Thoracic aorta (tissue), 2 donors: ENCODE data around the gene SLC25A41. TPM values are rescaled to one million over a fixed set of nuclear protein-coding genes. Genes with fewer than 3 reads are reported as not detected.
"Not testable (repeated sequence)": the region's sequence is repeated elsewhere in the genome, so short reads cannot be mapped to it uniquely, and the experiment has no call there.

ENCODE experiments used
- ATAC-seq: fragments of 150-250 bp; one replicate; pipeline ENCODE4 v1.8.0; 2017; ENCODE audit warnings: low read depth; ENCODE audit not compliant: insufficient number of reproducible peaks, low FRiP score
- DNase-seq: peaks from one replicate; pipeline ENCODE4 v3.0.0-alpha.2; 2020; ENCODE audit warnings: low spot score
- H3K27ac ChIP-seq, 2 donors: fragments of 200-600 bp; sonication (generic); 1 replicate in 1 of 2; 2 replicates in 1 of 2; pipeline ENCODE4 v1.5.1; 2016; ENCODE audit warnings: mild to moderate bottlenecking in 2 of 2, moderate library complexity in 2 of 2
- H3K27me3 ChIP-seq: fragments of 200-600 bp; sonication (generic); replicated peaks from 2 replicates; pipeline ENCODE4 v1.6.0; 2016; ENCODE audit warnings: mild to moderate bottlenecking; ENCODE audit not compliant: insufficient read depth
- H3K36me3 ChIP-seq: fragments of 200-600 bp; sonication (generic); one replicate; pipeline ENCODE4 v1.5.1; 2016
- H3K4me1 ChIP-seq, 2 donors: fragments of 200-600 bp; sonication (generic); 1 replicate in 1 of 2; 2 replicates in 1 of 2; pipeline versions ENCODE4 v1.5.1 to v1.6.0; 2016; ENCODE audit warnings: low read depth in 2 of 2, mild to moderate bottlenecking in 1 of 2; ENCODE audit not compliant: control insufficient read depth in 1 of 2
- H3K4me3 ChIP-seq: fragments of 200-600 bp; sonication (generic); 2 replicates; pipeline ENCODE4 v1.5.1; 2016; ENCODE audit warnings: mild to moderate bottlenecking
- H3K9me3 ChIP-seq: fragments of 200-600 bp; sonication (generic); 2 replicates; pipeline ENCODE4 v1.5.1; 2016
- CTCF ChIP-seq: fragments of 200-600 bp; sonication (generic); IDR thresholded peaks from one replicate; pipeline ENCODE4 v1.5.1; 2019; ENCODE audit warnings: antibody characterized with exemption
- total RNA-seq, 2 donors: library from RNA; depleted of rRNA; stranded (reverse); fragments of >200 nt; gene quantifications; one replicate each; pipeline versions ENCODE4 v1.1.0 to v1.2.3, GENCODE V29; 2016

The SLC25A41 gene
- total RNA-seq, 2 donors from 2014 or later: 0.71 TPM; not detected in 1

- Histone ChIP-seq H3K9me3 (no peaks in the 10 kb centered on the region), H3K36me3 (no peaks in the 10 kb centered on the region), H3K27me3 (no peaks in the 10 kb centered on the region), H3K4me1 (no peaks in the 10 kb centered on the region), H3K27ac (no peak overlapping the region), H3K4me3 (no peak overlapping the region)
- DNase-seq (no peak), ATAC-seq (no peak)
- TF ChIP-seq CTCF: no peak
Measured at GRCh38 chr19:6439743-6440142, 6.2 kb upstream of the SLC25A41 start.

- TF ChIP-seq CTCF: no peak
- Histone ChIP-seq H3K4me1 (no peaks in the 10 kb centered on the region), H3K36me3 (no peaks in the 10 kb centered on the region), H3K27me3 (no peaks in the 10 kb centered on the region), H3K4me3 (no peak overlapping the region), H3K27ac (no peak overlapping the region), H3K9me3 (no peaks in the 10 kb centered on the region)
- ATAC-seq: no peak
- no peak for DNase-seq
Measured at GRCh38 chr19:6433165-6433564, 398 bp downstream of the SLC25A41 start.

- Histone ChIP-seq H3K4me1 (no peaks in the 10 kb centered on the region), H3K36me3 (no peaks in the 10 kb centered on the region), H3K9me3 (no peaks in the 10 kb centered on the region), H3K27ac (no peak overlapping the region), H3K27me3 (no peaks in the 10 kb centered on the region), H3K4me3 (no peak overlapping the region)
- ATAC-seq (no peak), DNase-seq (no peak)
- TF ChIP-seq CTCF: no peak
Measured at GRCh38 chr19:6431891-6432290, 1.7 kb downstream of the SLC25A41 start.

- ATAC-seq: no peak
- no peak for DNase-seq
Measured at GRCh38 chr19:6429419-6430221, 3.9 kb downstream of the SLC25A41 start.

GRCh38 chr19:6428692-6429418, 4.7 kb downstream of the SLC25A41 start:
- not testable (repeated sequence) for H3K4me1 ChIP-seq, H3K27ac ChIP-seq, DNase-seq, H3K36me3 ChIP-seq, ATAC-seq, H3K4me3 ChIP-seq, H3K9me3 ChIP-seq, H3K27me3 ChIP-seq

More at GRCh38 chr19:6429419-6430221, 3.9 kb downstream of the SLC25A41 start:
- Histone ChIP-seq H3K36me3 (no peaks in the 10 kb centered on the region), H3K27ac (no peak overlapping the region), H3K27me3 (no peaks in the 10 kb centered on the region), H3K4me3 (no peak overlapping the region), H3K4me1 (no peaks in the 10 kb centered on the region), H3K9me3 (no peaks in the 10 kb centered on the region)
- TF ChIP-seq CTCF: no peak
